HG03108 (cell line): ENCODE data around the gene TSC2.
"Not testable (repeated sequence)": the region's sequence is repeated elsewhere in the genome, so short reads cannot be mapped to it uniquely, and the experiment has no call there.

ENCODE experiments used
- ATAC-seq: cut with Tn5 transposase; IDR thresholded peaks from one replicate; pipeline ENCODE4 v1.9.1; 2021; ENCODE audit warnings: moderate library complexity; ENCODE audit not compliant: unreplicated experiment

The TSC2 gene

GRCh38 chr16:2009791-2010510, 37.8 kb upstream of the TSC2 start, which contains the start of gene ZNF598:
Gene ZNF598, minus strand, starts transcription at chr16:2009821.
- ATAC-seq, result peak; percentile 69

- not testable (repeated sequence) for ATAC-seq
These were observed 36.1 kb upstream of the TSC2 start for GRCh38 chr16:2011726-2012125.

- ATAC-seq, result no peak
These were observed 34.3 kb upstream of the TSC2 start for GRCh38 chr16:2013527-2013926.

GRCh38 chr16:2015117-2015946, 32.5 kb upstream of the TSC2 start:
- no peak for ATAC-seq

- ATAC-seq, result no peak
These were observed 31.9 kb upstream of the TSC2 start for GRCh38 chr16:2015947-2016208.

GRCh38 chr16:2016407-2016922, 31.3 kb upstream of the TSC2 start:
- no peak for ATAC-seq

- ATAC-seq, result no peak
These were observed 28.3 kb upstream of the TSC2 start, which contains the start of gene NPW for GRCh38 chr16:2019518-2019920. Gene NPW, plus strand, starts transcription at chr16:2019785.

- ATAC-seq, result no peak
These were observed 27.6 kb upstream of the TSC2 start for GRCh38 chr16:2019921-2020831.

- ATAC-seq, result peak; percentile 16
These were observed 25.1 kb upstream of the TSC2 start for GRCh38 chr16:2022723-2023091.

GRCh38 chr16:2023092-2024031, 24.4 kb upstream of the TSC2 start:
- ATAC-seq, result peak; percentile 79

- no peak for ATAC-seq
These were observed 23.8 kb upstream of the TSC2 start for GRCh38 chr16:2024032-2024420.

GRCh38 chr16:2025251-2025650, 22.5 kb upstream of the TSC2 start:
- no peak for ATAC-seq

- ATAC-seq, result no peak
These were observed 21.8 kb upstream of the TSC2 start for GRCh38 chr16:2025878-2026460.

- no peak for ATAC-seq
These were observed 21.2 kb upstream of the TSC2 start, which contains the start of gene NHERF2 for GRCh38 chr16:2026461-2027023. Gene NHERF2, plus strand, starts transcription at chr16:2026902. Its CDS starts 104 bp downstream, at chr16:2027006.

GRCh38 chr16:2027024-2028010, 20.5 kb upstream of the TSC2 start:
- ATAC-seq, result no peak

- no peak for ATAC-seq
These were observed 19.6 kb upstream of the TSC2 start for GRCh38 chr16:2028146-2028545.

- ATAC-seq, result no peak
These were observed 19.1 kb upstream of the TSC2 start for GRCh38 chr16:2028620-2029220.

- no peak for ATAC-seq
These were observed 18.4 kb upstream of the TSC2 start for GRCh38 chr16:2029350-2029749.
